ENCODE data around the gene PGAM1. TPM values are rescaled to one million over a fixed set of nuclear protein-coding genes. Genes with fewer than 3 reads are reported as not detected.

PGAM1 gene
- 546 to 577 TPM (median 553 TPM) in 5 replicates for total RNA-seq (2022; extraction: Qiagen RNA extraction)

DNA sequence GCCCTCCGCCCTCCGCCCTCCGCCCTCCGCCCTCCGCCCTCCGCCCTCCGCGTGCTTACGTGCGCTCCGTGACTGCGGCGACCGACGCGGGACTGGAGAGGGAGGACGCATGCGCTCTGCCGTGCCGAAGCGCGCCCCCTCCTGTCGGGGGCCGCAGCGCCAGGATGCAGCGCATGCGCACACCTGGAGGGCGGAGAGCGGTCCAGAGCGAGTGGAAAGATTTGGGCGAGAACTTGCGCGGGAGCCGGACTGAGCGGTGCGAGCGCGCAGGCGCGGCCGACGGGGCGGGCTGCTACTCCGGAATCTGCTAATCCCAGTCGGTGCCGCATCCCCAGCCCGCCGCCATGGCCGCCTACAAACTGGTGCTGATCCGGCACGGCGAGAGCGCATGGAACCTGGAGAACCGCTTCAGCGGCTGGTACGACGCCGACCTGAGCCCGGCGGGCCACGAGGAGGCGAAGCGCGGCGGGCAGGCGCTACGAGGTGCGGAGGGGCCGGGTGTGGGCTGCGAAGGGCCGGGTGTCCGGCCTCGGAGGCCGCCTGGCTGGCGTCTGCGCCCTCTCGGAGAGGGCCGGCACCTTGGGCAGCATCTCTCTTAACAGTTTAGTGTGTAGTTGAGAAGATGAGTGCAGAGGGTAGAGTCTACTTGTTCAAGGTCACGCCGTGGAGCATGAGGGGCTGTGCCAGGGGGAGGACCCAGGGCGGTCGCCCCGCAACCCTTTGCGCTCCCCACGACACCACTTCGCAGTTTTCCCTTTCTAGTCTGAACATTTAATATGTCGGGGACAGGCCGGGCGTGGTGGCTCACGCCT is at the start of gene PGAM1:
Gene PGAM1 (plus strand): TSS at position 228 of the 812 bp plus-strand sequence. CDS start 117 bp downstream, at position 345.

GRCh38 chr10:97400665-97401454 is 25.1 kb upstream of the PGAM1 start, which contains the start of gene RRP12:
RRP12 (minus strand) TSS chr10:97401340; CDS start chr10:97401231, 109 bp downstream.

DNA sequence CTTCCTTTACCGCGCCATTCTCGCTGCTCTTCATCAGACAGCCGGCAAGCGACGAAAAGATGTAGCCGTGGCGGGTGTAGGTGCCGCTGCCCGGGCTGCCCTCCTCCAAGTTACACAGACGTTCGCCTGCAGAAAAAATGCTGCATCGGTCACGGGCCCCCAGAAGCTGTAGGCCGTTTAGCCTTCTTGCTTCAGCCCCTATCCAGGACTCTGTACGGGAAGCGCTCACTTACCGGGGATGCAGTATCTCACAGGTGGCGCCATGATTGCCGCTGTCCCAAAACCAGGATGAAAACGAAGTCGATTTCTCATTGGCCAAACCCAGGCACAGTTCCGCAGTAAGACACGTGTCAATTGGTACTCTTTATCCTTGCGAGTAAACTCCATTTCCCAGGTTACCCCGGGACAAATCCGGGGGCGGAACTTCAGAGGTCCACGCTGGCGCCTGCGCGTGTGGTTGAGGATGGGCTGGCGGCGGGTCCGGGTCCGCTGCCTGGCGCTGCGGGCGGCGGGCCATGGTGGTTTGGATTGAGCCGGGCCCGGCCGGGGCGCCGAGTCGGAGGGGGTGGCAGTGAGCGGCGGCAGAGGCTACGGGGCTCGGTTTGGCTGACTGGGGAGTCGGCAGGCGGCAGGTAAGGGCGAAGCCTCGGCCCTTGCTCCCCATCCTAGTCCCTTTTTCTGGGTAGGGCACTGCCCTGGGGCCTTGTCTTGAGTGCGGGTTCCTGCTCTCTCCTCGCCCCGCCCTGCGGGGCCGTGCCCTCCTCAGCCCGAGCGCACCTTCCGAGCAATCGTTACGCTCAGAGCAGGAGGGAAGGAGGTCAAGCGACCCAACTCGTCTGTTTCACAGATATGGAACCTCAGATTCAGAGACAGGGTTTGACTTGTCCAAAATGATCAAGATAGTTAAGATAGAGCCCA is 20.0 kb downstream of the PGAM1 start, which contains the start of the genes EXOSC1 and ZDHHC16:
Gene EXOSC1 (minus strand): TSS at position 285 of the 918 bp plus-strand sequence. CDS start 21 bp downstream, at position 264.
Gene ZDHHC16 (plus strand): TSS at position 454 of the 918 bp plus-strand sequence. CDS start 5,501 bp downstream, outside the sequence.

Other genes starting within 250 kb of the PGAM1 start
- 0.02 to 0.10 TPM (median 0.06 TPM) in 5 replicates for gene SLIT1, start 240.2 kb upstream of the PGAM1 start, total RNA-seq (2022; extraction: Qiagen RNA extraction)
- gene ARHGAP19, start 133.6 kb upstream of the PGAM1 start, total RNA-seq (2022; extraction: Qiagen RNA extraction), result 4.5 to 6.2 TPM (median 5.2 TPM) in 5 replicates
- 0.88 to 2.1 TPM (median 1.9 TPM) in 5 replicates for gene FRAT1, start 106.9 kb upstream of the PGAM1 start, total RNA-seq (2022; extraction: Qiagen RNA extraction)
- 6.9 to 10.7 TPM (median 9.9 TPM) in 5 replicates for gene FRAT2, start 91.5 kb upstream of the PGAM1 start, total RNA-seq (2022; extraction: Qiagen RNA extraction)
- 48.0 to 60.9 TPM (median 57.2 TPM) in 5 replicates for gene RRP12, start 24.9 kb upstream of the PGAM1 start, total RNA-seq (2022; extraction: Qiagen RNA extraction)
- 49.3 to 58.3 TPM (median 52.8 TPM) in 5 replicates for gene EXOSC1, start 19.8 kb downstream of the PGAM1 start, total RNA-seq (2022; extraction: Qiagen RNA extraction)
- 44.2 to 57.1 TPM (median 56.5 TPM) in 5 replicates for gene ZDHHC16, start 20.0 kb downstream of the PGAM1 start, total RNA-seq (2022; extraction: Qiagen RNA extraction)
- 35.9 to 53.6 TPM (median 52.1 TPM) in 5 replicates for gene MMS19, start 72.2 kb downstream of the PGAM1 start, total RNA-seq (2022; extraction: Qiagen RNA extraction)
- gene UBTD1, start 72.7 kb downstream of the PGAM1 start, total RNA-seq (2022; extraction: Qiagen RNA extraction), result 15.6 to 19.5 TPM (median 19.2 TPM) in 5 replicates
- gene ANKRD2, start 146.6 kb downstream of the PGAM1 start, total RNA-seq (2022; extraction: Qiagen RNA extraction), result 4.6 to 8.7 TPM (median 7.4 TPM) in 5 replicates
- 1.9 to 3.2 TPM (median 2.3 TPM) in 5 replicates for gene HOGA1, start 158.2 kb downstream of the PGAM1 start, total RNA-seq (2022; extraction: Qiagen RNA extraction)
- 0.07 to 0.20 TPM (median 0.11 TPM) in 4 of 5 replicates, not detected in the other for gene C10orf62, start 163.5 kb downstream of the PGAM1 start, total RNA-seq (2022; extraction: Qiagen RNA extraction)
- 5.8 to 7.0 TPM (median 6.4 TPM) in 5 replicates for gene MORN4, start 207.3 kb downstream of the PGAM1 start, total RNA-seq (2022; extraction: Qiagen RNA extraction)
- 18.7 to 22.7 TPM (median 22.0 TPM) in 5 replicates for gene PI4K2A, start 214.5 kb downstream of the PGAM1 start, total RNA-seq (2022; extraction: Qiagen RNA extraction)

Measured in A549 treated with dexamethasone at 1 μM for 4 hours (cell line).